Colonic mucosa (tissue), 4 donors: ENCODE results near the gene ZNF599. TPM values are rescaled to one million over a fixed set of nuclear protein-coding genes. Genes with fewer than 3 reads are reported as not detected.

ENCODE experiments used
- DNase-seq: peaks from one replicate; pipeline ENCODE4 v3.0.0-alpha.2; 2020
- H3K27ac ChIP-seq: fragments of 200-600 bp; one replicate; pipeline ENCODE4 v1.8.0; 2021
- H3K27me3 ChIP-seq: fragments of 200-600 bp; one replicate; pipeline ENCODE4 v1.8.0; 2021
- H3K36me3 ChIP-seq: fragments of 200-600 bp; one replicate; pipeline ENCODE4 v1.8.0; 2021
- H3K4me1 ChIP-seq: fragments of 200-600 bp; one replicate; pipeline ENCODE4 v1.8.0; 2021; ENCODE audit warnings: mild to moderate bottlenecking
- H3K4me3 ChIP-seq: fragments of 200-600 bp; one replicate; pipeline ENCODE4 v1.8.0; 2021
- H3K9ac ChIP-seq, 2 donors: one replicate each; pipeline ENCODE4 v1.7.0; 2013; ENCODE audit warnings: control low read depth in 2 of 2, low read depth in 2 of 2, low read length in 2 of 2
- H3K9me3 ChIP-seq: fragments of 200-600 bp; one replicate; pipeline ENCODE4 v1.8.0; 2021
- intact Hi-C: fragments of 100-400 bp; cut with DNase I; formaldehyde crosslinking; loops from one replicate; pipeline ENCODE4 v1.14.1; 2022
- total RNA-seq, 2 donors: library from RNA; stranded (reverse); fragmentation: NEBNext Ultra II Directional in 1 of 2; extraction: Animal tissue kit (Norgen Biotek cat#: 25700) in 1 of 2; gene quantifications; one replicate each; pipeline ENCODE4 v1.2.1, GENCODE V29; 2021
- TF ChIP-seq, protein P1 (sequence below): fragments of 200-600 bp; IDR thresholded peaks from one replicate; pipeline ENCODE4 v1.8.0; 2022; ENCODE audit warnings: antibody characterized with exemption, mild to moderate bottlenecking
- donor health status: healthy.
- donor health status: DM: no; HTN: no; CAD: no.
- donor health status: DM: no; HTN: no; CAD: no.

ZNF599 gene
- total RNA-seq, 2 donors from 2014 or later: 3.0 to 3.5 TPM

DNA sequence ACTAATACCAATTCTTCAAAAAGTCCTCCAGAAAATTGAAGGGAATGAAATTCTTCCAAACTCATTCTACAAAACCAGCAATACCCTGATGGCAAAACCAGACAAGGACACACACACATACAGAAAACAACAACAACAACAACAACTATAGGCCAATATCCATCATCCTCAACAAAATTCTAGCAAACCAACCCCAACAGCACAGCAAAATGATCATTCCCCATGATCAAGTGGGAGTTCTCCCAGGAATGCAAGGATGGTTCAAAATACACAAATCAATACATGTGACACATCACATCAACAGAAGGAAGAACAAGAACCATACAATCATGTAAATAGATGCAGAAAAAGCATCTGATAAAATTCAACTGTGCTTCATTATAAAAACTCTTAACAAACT lies 57.7 kb downstream of the ZNF599 start:
- Histone ChIP-seq H3K27ac (no peak overlapping the region), H3K4me3 (no peak overlapping the region), H3K9me3 (peaks cover 3% of the 10 kb centered on the region), H3K36me3 (no peaks in the 10 kb centered on the region), H3K9ac (no peak overlapping the region), H3K27me3 (no peaks in the 10 kb centered on the region), H3K4me1 (no peaks in the 10 kb centered on the region)
- TF ChIP-seq, protein P1, sequence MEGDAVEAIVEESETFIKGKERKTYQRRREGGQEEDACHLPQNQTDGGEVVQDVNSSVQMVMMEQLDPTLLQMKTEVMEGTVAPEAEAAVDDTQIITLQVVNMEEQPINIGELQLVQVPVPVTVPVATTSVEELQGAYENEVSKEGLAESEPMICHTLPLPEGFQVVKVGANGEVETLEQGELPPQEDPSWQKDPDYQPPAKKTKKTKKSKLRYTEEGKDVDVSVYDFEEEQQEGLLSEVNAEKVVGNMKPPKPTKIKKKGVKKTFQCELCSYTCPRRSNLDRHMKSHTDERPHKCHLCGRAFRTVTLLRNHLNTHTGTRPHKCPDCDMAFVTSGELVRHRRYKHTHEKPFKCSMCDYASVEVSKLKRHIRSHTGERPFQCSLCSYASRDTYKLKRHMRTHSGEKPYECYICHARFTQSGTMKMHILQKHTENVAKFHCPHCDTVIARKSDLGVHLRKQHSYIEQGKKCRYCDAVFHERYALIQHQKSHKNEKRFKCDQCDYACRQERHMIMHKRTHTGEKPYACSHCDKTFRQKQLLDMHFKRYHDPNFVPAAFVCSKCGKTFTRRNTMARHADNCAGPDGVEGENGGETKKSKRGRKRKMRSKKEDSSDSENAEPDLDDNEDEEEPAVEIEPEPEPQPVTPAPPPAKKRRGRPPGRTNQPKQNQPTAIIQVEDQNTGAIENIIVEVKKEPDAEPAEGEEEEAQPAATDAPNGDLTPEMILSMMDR: no peak
- intact Hi-C loops: no loop called here
- no peak for DNase-seq

DNA sequence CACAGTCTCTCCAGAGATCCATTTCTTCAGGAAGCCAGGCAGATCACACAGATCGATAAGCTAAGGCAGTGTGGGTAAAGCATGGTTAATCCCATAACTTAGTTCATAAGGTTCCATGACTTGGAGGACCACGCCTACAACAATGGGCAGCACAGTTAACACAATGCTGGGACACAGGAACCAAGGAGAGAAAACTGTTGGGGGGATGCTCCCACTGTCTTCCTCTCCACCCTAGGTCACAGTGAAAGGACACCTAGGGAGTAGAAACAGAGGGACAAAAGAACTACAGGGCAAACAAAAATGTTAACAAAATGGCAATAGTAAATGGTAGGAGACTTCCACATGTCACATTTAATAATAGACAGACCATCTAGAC lies 59.8 kb downstream of the ZNF599 start:
- TF ChIP-seq, protein P1: no peak

DNA sequence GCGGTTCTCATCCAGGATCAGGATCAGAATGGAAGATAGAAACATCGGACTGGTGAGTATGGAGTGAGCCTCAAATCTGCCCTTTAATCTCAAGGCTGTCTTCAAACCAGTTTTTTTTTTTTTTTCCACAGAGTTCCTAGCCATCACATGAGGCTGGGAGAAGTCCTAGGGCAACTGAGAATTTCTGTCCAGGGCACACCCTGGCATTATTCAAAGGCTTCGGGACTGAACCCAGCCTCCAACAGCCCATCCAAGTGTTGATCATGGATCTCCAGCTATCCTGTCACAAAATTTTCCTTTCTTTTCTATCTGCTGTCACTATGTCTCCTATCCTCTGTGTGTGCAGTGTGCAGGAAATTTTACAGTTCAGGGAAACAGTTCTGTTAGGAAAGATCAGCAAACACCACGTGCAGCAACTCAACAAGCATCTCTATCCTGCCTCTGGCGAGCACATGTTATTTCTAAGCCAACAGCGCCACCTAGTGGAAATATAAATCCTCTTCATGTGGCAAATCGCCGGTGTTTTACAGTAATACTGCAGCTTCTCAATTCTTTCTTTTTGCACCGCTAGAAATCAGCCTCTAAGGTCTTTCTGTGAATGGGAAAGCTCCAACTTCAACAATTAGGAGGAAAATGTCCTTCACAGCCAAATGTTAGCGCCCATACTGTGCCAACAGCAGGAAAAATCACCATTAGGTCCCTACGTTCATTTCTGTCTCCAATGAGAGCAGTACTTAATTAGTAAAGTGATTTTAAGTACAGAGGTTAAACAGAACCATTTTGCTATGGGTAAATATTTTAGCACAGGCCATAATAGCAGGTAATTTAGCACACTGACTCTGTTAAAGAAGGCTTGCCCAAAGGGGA lies 60.4 kb downstream of the ZNF599 start:
- no peaks in the 10 kb centered on the region for H3K27me3 ChIP-seq
- peaks cover 3% of the 10 kb centered on the region for H3K9me3 ChIP-seq
- H3K4me3 ChIP-seq: no peak overlapping the region
- intact Hi-C loops: loop anchor here (2.0 kb wide), 1 partner anchor 74 kb away; no protein-coding TSS in a partner anchor
- peak; percentile 69 for DNase-seq
- no peaks in the 10 kb centered on the region for H3K4me1 ChIP-seq
- H3K36me3 ChIP-seq: no peaks in the 10 kb centered on the region
- no peak overlapping the region for H3K27ac ChIP-seq
- TF ChIP-seq, protein P1: peak; percentile 79
- no peak overlapping the region for H3K9ac ChIP-seq

More for the DNA sequence above, 59.8 kb downstream of the ZNF599 start:
- H3K9me3 ChIP-seq: peaks cover 3% of the 10 kb centered on the region
- intact Hi-C loops: loop anchor here (2.0 kb wide), 1 partner anchor 74 kb away; no protein-coding TSS in a partner anchor
- no peak for DNase-seq
- H3K4me1 ChIP-seq: no peaks in the 10 kb centered on the region
- no peak overlapping the region for H3K4me3 ChIP-seq
- no peaks in the 10 kb centered on the region for H3K36me3 ChIP-seq
- no peaks in the 10 kb centered on the region for H3K27me3 ChIP-seq
- H3K9ac ChIP-seq: no peak overlapping the region
- H3K27ac ChIP-seq: no peak overlapping the region

DNA sequence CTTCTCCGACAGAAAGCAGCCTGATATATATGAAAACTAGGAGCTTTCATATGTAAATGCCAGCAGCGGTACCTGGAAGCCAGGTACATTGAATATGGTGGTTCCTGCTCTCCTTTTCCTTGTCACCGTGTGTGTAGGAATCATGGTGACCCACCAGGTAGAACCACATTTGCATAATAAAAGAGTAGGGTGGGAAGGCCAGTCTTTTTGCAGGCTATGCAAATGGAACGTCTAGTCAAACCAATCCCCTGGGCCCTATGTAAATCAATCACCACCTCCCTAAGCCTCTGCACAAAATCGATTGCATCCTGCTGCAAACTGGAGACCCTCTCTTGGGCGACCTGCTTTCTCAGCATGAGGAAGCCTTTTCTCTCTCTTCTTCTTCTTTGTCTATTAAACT lies 61.1 kb downstream of the ZNF599 start:
- TF ChIP-seq, protein P1: no peak
- H3K4me1 ChIP-seq: no peaks in the 10 kb centered on the region
- no peak overlapping the region for H3K27ac ChIP-seq
- intact Hi-C loops: loop anchor here (2.0 kb wide), 1 partner anchor 73 kb away; no protein-coding TSS in a partner anchor
- no peak overlapping the region for H3K9ac ChIP-seq
- peaks cover 3% of the 10 kb centered on the region for H3K9me3 ChIP-seq
- H3K27me3 ChIP-seq: no peaks in the 10 kb centered on the region
- H3K4me3 ChIP-seq: no peak overlapping the region
- H3K36me3 ChIP-seq: no peaks in the 10 kb centered on the region
- DNase-seq: no peak

Other genes starting within 250 kb of the ZNF599 start
- under 1 TPM; 0.13 to 0.42 TPM for gene SCGB2B2, start 96.1 kb downstream of the ZNF599 start, total RNA-seq
- gene ZNF302, start 95.5 kb downstream of the ZNF599 start, total RNA-seq: 10 to 100 TPM; 11.8 to 12.6 TPM
- gene ZNF181, start 39.0 kb downstream of the ZNF599 start, total RNA-seq: 1 to 10 TPM; 6.2 to 7.2 TPM
- gene ZNF30, start 153.7 kb upstream of the ZNF599 start, total RNA-seq: 1 to 10 TPM; 1.3 to 2.1 TPM
- gene ZNF792, start 191.0 kb upstream of the ZNF599 start, total RNA-seq: 1 to 10 TPM; 6.7 to 8.1 TPM
- 10 to 100 TPM; 26.3 to 31.0 TPM for gene GRAMD1A, start 227.1 kb upstream of the ZNF599 start, total RNA-seq